GM21526 (cell line): ENCODE results near the gene SIM2.

ENCODE experiments used
- ATAC-seq: cut with Tn5 transposase; IDR thresholded peaks from one replicate; pipeline ENCODE4 v1.9.1; 2021; ENCODE audit warnings: moderate library complexity; ENCODE audit not compliant: unreplicated experiment, low FRiP score

Gene SIM2

GRCh38 chr21:36709868-36710728, 11.2 kb downstream of the SIM2 start:
- ATAC-seq = no peak

- no peak for ATAC-seq
Measured at GRCh38 chr21:36710729-36711048, 11.8 kb downstream of the SIM2 start.

- ATAC-seq = no peak
Measured at GRCh38 chr21:36713746-36714145, 14.8 kb downstream of the SIM2 start.

GRCh38 chr21:36716387-36716786, 17.5 kb downstream of the SIM2 start:
- ATAC-seq = no peak

- ATAC-seq = no peak
Measured at GRCh38 chr21:36716836-36717235, 17.9 kb downstream of the SIM2 start.

GRCh38 chr21:36717976-36718375, 19.1 kb downstream of the SIM2 start:
- ATAC-seq = no peak

- ATAC-seq = no peak
Measured at GRCh38 chr21:36718951-36719501, 20.1 kb downstream of the SIM2 start.

- ATAC-seq = no peak
Measured at GRCh38 chr21:36719614-36720013, 20.7 kb downstream of the SIM2 start.

- ATAC-seq = no peak
Measured at GRCh38 chr21:36721817-36722216, 22.9 kb downstream of the SIM2 start.

- no peak for ATAC-seq
Measured at GRCh38 chr21:36722370-36723368, 23.8 kb downstream of the SIM2 start.

- no peak for ATAC-seq
Measured at GRCh38 chr21:36723371-36723881, 24.5 kb downstream of the SIM2 start.

- no peak for ATAC-seq
Measured at GRCh38 chr21:36724660-36725059, 25.7 kb downstream of the SIM2 start.

GRCh38 chr21:36725793-36726386, 27.0 kb downstream of the SIM2 start:
- ATAC-seq = no peak

GRCh38 chr21:36727866-36728265, 29.0 kb downstream of the SIM2 start:
- ATAC-seq = no peak

- ATAC-seq = no peak
Measured at GRCh38 chr21:36728371-36729111, 29.6 kb downstream of the SIM2 start.

- no peak for ATAC-seq
Measured at GRCh38 chr21:36729310-36729970, 30.5 kb downstream of the SIM2 start.

- no peak for ATAC-seq
Measured at GRCh38 chr21:36730291-36731281, 31.7 kb downstream of the SIM2 start.

- no peak for ATAC-seq
Measured at GRCh38 chr21:36732217-36732616, 33.3 kb downstream of the SIM2 start.
